NCI-H2029 treated with DMSO at 0.1 percent for 48 hours (cell line): Measurements from ENCODE around the gene FZD1.
A peak's percentile ranks its signal among the peaks of the same experiment; 100 is the strongest.

Source experiments
- DNase-seq: peaks from one replicate; lab custom pipeline; 2025; lab: John Stamatoyannopoulos, UW

The FZD1 gene

GRCh38 chr7:91264046-91264923 lies at the start of gene FZD1:
FZD1 (plus strand) TSS chr7:91264433; CDS start chr7:91264881, 448 bp downstream.
- DNase-seq: peak; percentile 95

- no peak for DNase-seq
Observed at GRCh38 chr7:91226411-91226810, 37.8 kb upstream of the FZD1 start.

- DNase-seq: no peak
Observed at GRCh38 chr7:91228327-91228726, 35.9 kb upstream of the FZD1 start.

- no peak for DNase-seq
Observed at GRCh38 chr7:91228927-91229558, 35.2 kb upstream of the FZD1 start.

- no peak for DNase-seq
Observed at GRCh38 chr7:91230100-91230499, 34.1 kb upstream of the FZD1 start.

GRCh38 chr7:91230503-91230902 lies 33.7 kb upstream of the FZD1 start:
- no peak for DNase-seq

- DNase-seq: no peak
Observed at GRCh38 chr7:91233212-91233611, 31.0 kb upstream of the FZD1 start.

- DNase-seq: no peak
Observed at GRCh38 chr7:91235211-91235832, 28.9 kb upstream of the FZD1 start.

GRCh38 chr7:91239171-91239604 lies 25.0 kb upstream of the FZD1 start:
- no peak for DNase-seq

- no peak for DNase-seq
Observed at GRCh38 chr7:91239772-91240171, 24.5 kb upstream of the FZD1 start.

GRCh38 chr7:91240376-91240941 lies 23.8 kb upstream of the FZD1 start:
- DNase-seq: no peak

GRCh38 chr7:91242097-91242844 lies 22.0 kb upstream of the FZD1 start:
- DNase-seq: no peak

GRCh38 chr7:91243591-91244301 lies 20.5 kb upstream of the FZD1 start:
- no peak for DNase-seq

GRCh38 chr7:91247500-91247899 lies 16.7 kb upstream of the FZD1 start:
- no peak for DNase-seq

- DNase-seq: no peak
Observed at GRCh38 chr7:91248996-91249395, 15.2 kb upstream of the FZD1 start.

GRCh38 chr7:91249506-91250233 lies 14.6 kb upstream of the FZD1 start:
- no peak for DNase-seq

GRCh38 chr7:91250706-91251105 lies 13.5 kb upstream of the FZD1 start:
- DNase-seq: no peak

GRCh38 chr7:91251877-91252276 lies 12.4 kb upstream of the FZD1 start:
- DNase-seq: no peak

- no peak for DNase-seq
Observed at GRCh38 chr7:91263384-91264045, 718 bp upstream of the FZD1 start.
